ENCODE measurements around the gene LYPD4.

LYPD4 gene

GRCh38 chr19:41844601-41845000 lies at the start of gene LYPD4:
TSS of gene LYPD4 (minus strand) at chr19:41844683. CDS start at chr19:41839285, 5,398 bp downstream.
- DNase-seq (ENCODE audit: low read depth in 2 of 2, low spot score in 1 of 2): no peak

GRCh38 chr19:41893899-41894298 lies 49.4 kb upstream of the LYPD4 start:
- DNase-seq (ENCODE audit: low read depth in 2 of 2, low spot score in 1 of 2): no peak

GRCh38 chr19:41892173-41892902 lies 47.9 kb upstream of the LYPD4 start:
- DNase-seq (ENCODE audit: low read depth in 2 of 2, low spot score in 1 of 2): no peak

GRCh38 chr19:41890936-41891335 lies 46.5 kb upstream of the LYPD4 start:
- no peak for DNase-seq (ENCODE audit: low read depth in 2 of 2, low spot score in 1 of 2)

- no peak for DNase-seq (ENCODE audit: low read depth in 2 of 2, low spot score in 1 of 2)
These were observed 45.4 kb upstream of the LYPD4 start for GRCh38 chr19:41889896-41890295.

GRCh38 chr19:41888926-41889325 lies 44.4 kb upstream of the LYPD4 start:
- DNase-seq (ENCODE audit: low read depth in 2 of 2, low spot score in 1 of 2): no peak

- peak; percentile 75 to 89 for DNase-seq (ENCODE audit: low read depth in 2 of 2, low spot score in 1 of 2)
These were observed 43.4 kb upstream of the LYPD4 start for GRCh38 chr19:41887711-41888382.

- DNase-seq (ENCODE audit: low read depth in 2 of 2, low spot score in 1 of 2): peak in 1 of 2 donors; percentile 58
These were observed 42.6 kb upstream of the LYPD4 start for GRCh38 chr19:41886761-41887710.

GRCh38 chr19:41883821-41884733 lies 39.6 kb upstream of the LYPD4 start:
- peak; percentile 68 to 85 for DNase-seq (ENCODE audit: low read depth in 2 of 2, low spot score in 1 of 2)

- DNase-seq (ENCODE audit: low read depth in 2 of 2, low spot score in 1 of 2): no peak
These were observed 39.0 kb upstream of the LYPD4 start for GRCh38 chr19:41883463-41883820.

- no peak for DNase-seq (ENCODE audit: low read depth in 2 of 2, low spot score in 1 of 2)
These were observed 38.3 kb upstream of the LYPD4 start, which contains the start of gene ARHGEF1 for GRCh38 chr19:41882568-41883462. TSS of gene ARHGEF1 (plus strand) at chr19:41883184. CDS start at chr19:41888083, 4,899 bp downstream.

GRCh38 chr19:41880329-41880708 lies 35.8 kb upstream of the LYPD4 start:
- no peak for DNase-seq (ENCODE audit: low read depth in 2 of 2, low spot score in 1 of 2)

- no peak for DNase-seq (ENCODE audit: low read depth in 2 of 2, low spot score in 1 of 2)
These were observed 35.3 kb upstream of the LYPD4 start for GRCh38 chr19:41879670-41880328.

GRCh38 chr19:41879080-41879479 lies 34.6 kb upstream of the LYPD4 start:
- no peak for DNase-seq (ENCODE audit: low read depth in 2 of 2, low spot score in 1 of 2)

GRCh38 chr19:41877916-41878905 lies 33.7 kb upstream of the LYPD4 start:
- no peak for DNase-seq (ENCODE audit: low read depth in 2 of 2, low spot score in 1 of 2)

- DNase-seq (ENCODE audit: low read depth in 2 of 2, low spot score in 1 of 2): no peak
These were observed 32.7 kb upstream of the LYPD4 start, which contains the start of gene CD79A for GRCh38 chr19:41876847-41877832. TSS of gene CD79A (plus strand) at chr19:41877279. CDS start at chr19:41877305, 26 bp downstream.

All from stimulated activated CD8-positive, alpha-beta memory T cell treated with anti-CD3 and anti-CD28 coated beads, Interleukin-4, amount 100 ng/mL, for 4 hours (primary cell).